Panc1 (cell line): ENCODE data around the gene ANKRD13D.

ENCODE experiments used
- CTCF ChIP-seq: fragments of 450-650 bp; IDR thresholded peaks from 2 replicates; pipeline ENCODE4 v1.5.1; 2017; ENCODE audit warnings: mild to moderate bottlenecking
- POLR2AphosphoS5 ChIP-seq: IDR thresholded peaks from 2 replicates; pipeline ENCODE4 v1.6.1; 2012; ENCODE audit warnings: mild to moderate bottlenecking, low read depth, low read length, moderate library complexity
- REST ChIP-seq, 2 experiments: IDR thresholded peaks; 2 replicates each; pipeline ENCODE4 v1.6.1; 2011 to 2012; ENCODE audit warnings: low read depth in 2 of 2, control low read depth in 1 of 2, low read length in 1 of 2, mild to moderate bottlenecking in 1 of 2, moderate library complexity in 1 of 2; ENCODE audit not compliant: insufficient read depth in 1 of 2
- SIN3A ChIP-seq: IDR thresholded peaks from 2 replicates; pipeline ENCODE4 v1.6.1; 2012; ENCODE audit warnings: low read depth, mild to moderate bottlenecking, low read length, moderate library complexity, borderline replicate concordance; ENCODE audit not compliant: insufficient read depth
- TCF7L2 ChIP-seq: IDR thresholded peaks from 2 replicates; pipeline ENCODE4 v1.6.1; 2011; ENCODE audit warnings: mild to moderate bottlenecking, low read depth, low read length, inconsistent platforms

- TF ChIP-seq CTCF (no peak), SIN3A (no peak), POLR2AphosphoS5 (no peak), TCF7L2 (no peak), REST (IDR thresholded peaks at IDR 0.05; ENCODE audit: insufficient read depth in 1 of 2, low read depth in 2 of 2, low read length in 1 of 2) (no peak)
Measured at GRCh38 chr11:67283481-67283963, 5.6 kb upstream of the ANKRD13D start.
